HCT116 (cell line): ENCODE measurements around the gene ALG8.

Experiments
- CEBPB ChIP-seq: IDR thresholded peaks from 2 replicates; pipeline ENCODE4 v1.6.1; 2012; ENCODE audit warnings: low read depth
- TF ChIP-seq, protein P1 (sequence below): IDR thresholded peaks from 2 replicates; pipeline ENCODE4 v1.6.1; 2012
- TF ChIP-seq, protein P2 (sequence below), 3 experiments: fragments of 200-600 bp in 1 of 3; sonication (generic) in 1 of 3; IDR thresholded peaks in 2 of 3; conservative IDR thresholded peaks in 1 of 3; 2 replicates each; pipeline ENCODE4 v1.5.1; 2012 to 2017; ENCODE audit warnings: low read depth in 2 of 3, low read length in 2 of 3, antibody characterized with exemption in 1 of 3, borderline replicate concordance in 1 of 3, control low read depth in 1 of 3, mild to moderate bottlenecking in 1 of 3, mixed read lengths in 1 of 3, mixed run types in 1 of 3, moderate library complexity in 1 of 3; ENCODE audit not compliant: insufficient read depth in 1 of 3

DNA sequence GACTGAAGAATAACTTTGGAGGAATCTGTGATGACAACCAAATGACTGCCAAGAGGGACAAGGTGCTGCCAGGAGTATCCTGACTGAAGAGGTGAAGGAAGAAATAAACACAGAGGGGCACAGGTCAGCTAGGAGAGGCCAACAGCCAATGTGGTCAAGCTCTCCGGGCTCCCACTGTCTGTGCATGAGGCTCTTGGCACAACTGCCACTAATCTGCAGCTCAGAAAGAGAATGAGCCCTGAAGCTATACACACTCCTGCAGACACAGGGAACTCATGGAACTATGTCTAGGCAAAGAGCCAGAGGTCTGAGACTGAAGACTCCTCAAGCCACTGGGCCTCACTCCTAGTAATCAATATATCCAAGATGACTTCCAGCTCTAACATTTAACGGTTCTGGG is 68.8 kb downstream of the ALG8 start:
- TF ChIP-seq, protein P1, sequence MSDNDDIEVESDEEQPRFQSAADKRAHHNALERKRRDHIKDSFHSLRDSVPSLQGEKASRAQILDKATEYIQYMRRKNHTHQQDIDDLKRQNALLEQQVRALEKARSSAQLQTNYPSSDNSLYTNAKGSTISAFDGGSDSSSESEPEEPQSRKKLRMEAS: no peak
- TF ChIP-seq, protein P2, sequence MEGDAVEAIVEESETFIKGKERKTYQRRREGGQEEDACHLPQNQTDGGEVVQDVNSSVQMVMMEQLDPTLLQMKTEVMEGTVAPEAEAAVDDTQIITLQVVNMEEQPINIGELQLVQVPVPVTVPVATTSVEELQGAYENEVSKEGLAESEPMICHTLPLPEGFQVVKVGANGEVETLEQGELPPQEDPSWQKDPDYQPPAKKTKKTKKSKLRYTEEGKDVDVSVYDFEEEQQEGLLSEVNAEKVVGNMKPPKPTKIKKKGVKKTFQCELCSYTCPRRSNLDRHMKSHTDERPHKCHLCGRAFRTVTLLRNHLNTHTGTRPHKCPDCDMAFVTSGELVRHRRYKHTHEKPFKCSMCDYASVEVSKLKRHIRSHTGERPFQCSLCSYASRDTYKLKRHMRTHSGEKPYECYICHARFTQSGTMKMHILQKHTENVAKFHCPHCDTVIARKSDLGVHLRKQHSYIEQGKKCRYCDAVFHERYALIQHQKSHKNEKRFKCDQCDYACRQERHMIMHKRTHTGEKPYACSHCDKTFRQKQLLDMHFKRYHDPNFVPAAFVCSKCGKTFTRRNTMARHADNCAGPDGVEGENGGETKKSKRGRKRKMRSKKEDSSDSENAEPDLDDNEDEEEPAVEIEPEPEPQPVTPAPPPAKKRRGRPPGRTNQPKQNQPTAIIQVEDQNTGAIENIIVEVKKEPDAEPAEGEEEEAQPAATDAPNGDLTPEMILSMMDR (IDR thresholded peaks at IDR 0.05 in 2 of 3, conservative IDR thresholded peaks at IDR 0.05 in 1 of 3; ENCODE audit: borderline replicate concordance in 1 of 3, insufficient read depth in 1 of 3, low read depth in 2 of 3, low read length in 2 of 3): no peak
- no peak for TF ChIP-seq CEBPB
